Coronary artery (tissue), 2 donors: ENCODE measurements around the gene ARMS2.
A peak's percentile ranks its signal among the peaks of the same experiment; 100 is the strongest.

Source experiments
- DNase-seq: peaks from one replicate; pipeline ENCODE4 v3.0.0-alpha.2; 2017; ENCODE audit warnings: low spot score
- H3K27ac ChIP-seq, 2 donors: fragments of 200-600 bp; sonication (generic); one replicate each; pipeline ENCODE4 v1.5.1; 2016 to 2019
- H3K4me3 ChIP-seq: fragments of 200-600 bp; sonication (generic); 2 replicates; pipeline ENCODE4 v1.5.1; 2016; ENCODE audit warnings: mild to moderate bottlenecking, moderate library complexity
- TF ChIP-seq, protein P1 (sequence below): fragments of 200-600 bp; sonication (generic); IDR thresholded peaks from one replicate; pipeline ENCODE4 v1.5.1; 2019; ENCODE audit warnings: antibody characterized with exemption

Gene ARMS2

DNA sequence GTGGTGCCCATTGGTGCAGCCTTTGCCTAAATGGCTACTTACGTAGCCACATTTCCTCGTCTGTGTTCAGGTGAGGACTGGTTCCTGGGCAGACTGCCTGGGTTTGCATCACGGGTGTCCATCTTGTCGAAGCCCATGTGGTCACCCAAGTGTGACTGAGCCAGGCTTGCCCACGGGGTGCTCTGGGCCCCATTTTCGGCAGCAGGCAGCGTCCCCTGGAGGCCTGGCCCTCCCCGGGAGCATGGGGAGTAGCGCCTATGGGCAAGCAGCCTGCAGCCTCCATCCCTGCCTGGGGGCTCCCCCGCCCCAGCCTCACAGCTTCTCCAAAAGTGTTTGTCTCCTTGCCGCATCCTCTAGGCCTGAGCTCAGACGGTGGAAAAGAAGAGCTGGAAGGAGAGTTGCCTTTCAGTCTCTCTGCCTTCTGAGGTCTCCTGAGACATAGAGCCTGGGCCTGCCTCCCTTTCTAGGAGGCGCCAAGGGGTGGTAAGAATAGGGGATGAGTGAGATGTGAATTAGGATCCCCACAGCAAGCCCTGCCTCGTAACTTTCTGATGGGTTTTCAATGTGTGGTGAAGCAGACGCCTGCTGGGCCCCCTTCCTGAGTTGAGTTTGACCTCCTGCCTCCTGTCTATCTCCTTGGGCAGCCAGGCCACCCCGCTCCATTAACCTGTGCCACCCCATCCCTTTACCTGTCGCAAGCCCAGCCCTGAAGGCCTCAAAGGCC lies 49.6 kb downstream of the ARMS2 start:
- H3K27ac ChIP-seq, result peak overlapping the region; percentile 8 to 75
- TF ChIP-seq, protein P1, sequence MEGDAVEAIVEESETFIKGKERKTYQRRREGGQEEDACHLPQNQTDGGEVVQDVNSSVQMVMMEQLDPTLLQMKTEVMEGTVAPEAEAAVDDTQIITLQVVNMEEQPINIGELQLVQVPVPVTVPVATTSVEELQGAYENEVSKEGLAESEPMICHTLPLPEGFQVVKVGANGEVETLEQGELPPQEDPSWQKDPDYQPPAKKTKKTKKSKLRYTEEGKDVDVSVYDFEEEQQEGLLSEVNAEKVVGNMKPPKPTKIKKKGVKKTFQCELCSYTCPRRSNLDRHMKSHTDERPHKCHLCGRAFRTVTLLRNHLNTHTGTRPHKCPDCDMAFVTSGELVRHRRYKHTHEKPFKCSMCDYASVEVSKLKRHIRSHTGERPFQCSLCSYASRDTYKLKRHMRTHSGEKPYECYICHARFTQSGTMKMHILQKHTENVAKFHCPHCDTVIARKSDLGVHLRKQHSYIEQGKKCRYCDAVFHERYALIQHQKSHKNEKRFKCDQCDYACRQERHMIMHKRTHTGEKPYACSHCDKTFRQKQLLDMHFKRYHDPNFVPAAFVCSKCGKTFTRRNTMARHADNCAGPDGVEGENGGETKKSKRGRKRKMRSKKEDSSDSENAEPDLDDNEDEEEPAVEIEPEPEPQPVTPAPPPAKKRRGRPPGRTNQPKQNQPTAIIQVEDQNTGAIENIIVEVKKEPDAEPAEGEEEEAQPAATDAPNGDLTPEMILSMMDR, result no peak
- DNase-seq, result no peak
- H3K4me3 ChIP-seq, result no peak overlapping the region

DNA sequence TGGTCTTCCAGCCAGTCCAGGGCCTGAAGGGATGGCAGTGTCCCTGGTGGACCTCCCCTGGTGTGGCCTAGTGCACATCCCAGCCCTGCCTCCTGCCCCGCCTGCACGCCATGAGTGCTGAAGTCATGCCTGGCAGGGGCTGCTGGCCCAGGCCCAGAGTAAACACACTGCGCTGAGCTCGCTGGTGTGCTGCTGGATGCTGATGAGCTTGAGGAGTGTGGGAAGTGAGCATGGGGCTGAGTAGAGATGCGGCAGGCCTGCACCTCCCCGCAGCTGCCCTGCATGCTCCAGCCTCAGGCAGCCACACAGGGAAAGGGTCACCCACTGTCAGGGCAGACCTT lies 50.1 kb downstream of the ARMS2 start:
- peak; percentile 87 for DNase-seq
- no peak overlapping the region for H3K4me3 ChIP-seq
- TF ChIP-seq, protein P1, result no peak
- H3K27ac ChIP-seq, result peak overlapping the region; percentile 8 to 75

DNA sequence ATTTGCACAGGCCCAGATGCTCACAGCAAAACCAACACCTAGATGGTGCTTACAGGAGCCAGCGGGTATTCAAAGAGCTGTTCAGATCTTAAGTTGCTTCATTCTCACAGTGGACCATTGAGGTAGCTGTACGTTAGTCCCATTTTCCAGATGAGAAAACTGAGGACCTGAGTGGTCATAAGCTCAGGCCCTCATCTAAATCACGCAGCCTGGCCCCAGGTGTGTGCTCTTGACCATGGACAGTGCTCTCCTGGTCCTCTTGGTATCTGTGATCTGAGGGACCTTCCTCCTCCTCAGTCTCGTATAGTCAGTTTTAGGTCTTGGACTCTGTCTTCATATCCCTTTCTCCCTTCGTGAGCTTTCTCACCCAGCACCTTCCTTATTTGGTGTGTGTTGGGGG lies 50.6 kb downstream of the ARMS2 start:
- Histone ChIP-seq H3K27ac (peak overlapping the region in 1 of 2 donors; percentile 75), H3K4me3 (no peak overlapping the region)
- DNase-seq, result no peak
- TF ChIP-seq, protein P1, result no peak

DNA sequence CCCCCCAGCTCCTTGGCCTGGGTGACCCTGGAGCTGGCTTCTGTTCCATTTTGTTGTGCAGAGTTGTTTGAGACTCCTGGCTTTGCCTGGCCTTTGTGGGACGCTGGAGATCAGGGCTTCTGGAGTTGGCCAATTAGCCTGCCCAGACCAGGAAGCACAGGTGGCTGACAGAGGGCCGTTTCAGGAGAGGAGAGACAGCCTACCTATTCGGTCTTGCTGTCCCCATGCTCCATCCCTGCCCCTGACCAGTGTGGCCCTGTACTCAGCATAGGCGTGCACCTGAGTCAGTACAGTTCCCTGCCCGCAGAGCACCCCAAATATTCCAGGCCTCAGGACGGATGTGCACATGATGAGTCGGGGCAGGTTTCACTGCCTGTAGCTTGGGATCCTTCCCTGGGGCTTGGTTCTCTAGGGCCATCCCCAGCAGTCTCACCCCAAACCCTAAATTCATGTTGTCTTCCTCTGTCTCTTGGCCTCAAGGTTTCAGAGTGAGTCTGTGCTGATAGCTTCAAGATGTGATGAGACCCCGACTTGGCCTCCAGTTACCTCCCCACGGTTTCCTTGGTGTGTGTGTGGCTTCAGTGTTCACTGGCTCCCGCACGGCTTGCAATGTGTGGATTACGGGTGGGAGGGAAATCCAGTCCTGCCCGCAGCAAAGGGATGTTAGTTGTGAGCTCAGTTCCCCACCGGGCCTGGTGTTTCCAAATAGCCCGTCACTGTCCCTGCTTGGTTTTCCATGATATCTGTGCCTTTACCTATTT lies 51.6 kb downstream of the ARMS2 start:
- H3K27ac ChIP-seq, result no peak overlapping the region
- TF ChIP-seq, protein P1, result no peak
- H3K4me3 ChIP-seq, result no peak overlapping the region
- DNase-seq, result no peak
